ENCODE measurements around the gene GMPPB.
A peak's percentile ranks its signal among the peaks of the same experiment; 100 is the strongest.
"Not testable (repeated sequence)": the region's sequence is repeated elsewhere in the genome, so short reads cannot be mapped to it uniquely, and the experiment has no call there.

The GMPPB gene

DNA sequence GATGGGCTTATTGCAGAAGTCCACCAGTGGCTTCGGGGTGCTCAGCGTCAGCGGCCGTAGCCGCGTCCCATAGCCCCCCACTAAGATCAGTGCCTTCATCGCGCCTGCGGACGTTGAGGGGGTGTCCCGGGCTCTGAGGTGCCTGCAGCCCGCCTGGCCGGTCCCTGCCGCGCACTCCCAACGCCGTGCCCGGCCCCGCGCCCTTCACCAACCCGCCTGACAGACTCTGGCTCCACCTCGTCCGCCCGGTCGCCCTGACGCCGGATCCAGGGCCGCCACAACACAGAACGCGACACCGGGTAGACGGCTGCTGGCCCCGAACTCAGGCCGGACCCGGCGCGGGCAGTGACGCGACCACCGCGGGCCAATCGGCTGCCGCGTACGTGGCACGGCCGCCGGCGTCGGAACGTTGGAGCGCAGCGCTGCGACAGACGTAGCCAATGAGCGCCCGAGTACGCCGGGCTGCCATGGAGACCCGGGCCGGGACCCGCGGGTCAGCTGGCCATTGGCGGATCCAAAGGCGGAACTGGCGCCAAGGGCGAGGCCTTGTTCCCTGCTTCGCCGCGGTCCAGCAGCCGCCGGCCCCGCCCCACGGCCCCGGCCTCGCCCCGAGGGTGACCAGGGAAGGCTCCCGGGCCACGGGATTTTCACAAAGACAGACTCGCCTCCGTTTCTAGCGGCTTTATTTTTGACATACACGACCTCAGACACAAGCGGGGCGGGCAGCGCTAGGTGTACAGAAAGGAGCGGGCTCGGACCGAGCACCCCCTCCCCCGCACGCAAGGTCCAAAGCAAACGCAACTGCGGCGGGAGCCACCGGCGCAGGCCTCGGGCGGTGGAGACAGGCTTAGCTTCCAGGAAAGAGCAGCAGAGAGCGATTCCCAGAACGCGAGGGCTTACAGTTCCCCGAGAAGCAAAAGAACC is at the start of gene GMPPB:
Gene GMPPB (minus strand): TSS at position 324 of the 924 bp plus-strand sequence. CDS start 225 bp downstream, at position 99.
- peak; percentile 96 for DNase-seq

DNA sequence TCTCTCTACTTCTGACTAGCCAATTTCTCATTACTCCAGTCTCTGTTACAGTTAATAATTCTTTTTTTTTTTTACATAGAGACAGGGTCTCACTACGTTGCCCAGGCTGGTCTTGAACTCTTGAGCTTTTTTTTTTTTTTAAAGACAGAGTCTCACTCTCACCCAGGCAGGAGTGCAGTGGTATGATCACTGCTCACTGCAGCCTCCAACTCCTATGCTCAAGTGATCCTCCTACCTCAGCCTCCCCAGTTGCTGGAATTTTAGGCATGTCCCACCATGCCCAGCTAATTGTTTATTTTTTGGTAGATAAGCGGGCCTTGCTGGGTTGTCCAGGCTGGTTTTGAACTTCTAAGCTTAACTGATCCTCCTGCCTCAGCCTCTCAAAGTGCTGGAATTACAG is 49.0 kb upstream of the GMPPB start:
- DNase-seq: no peak

DNA sequence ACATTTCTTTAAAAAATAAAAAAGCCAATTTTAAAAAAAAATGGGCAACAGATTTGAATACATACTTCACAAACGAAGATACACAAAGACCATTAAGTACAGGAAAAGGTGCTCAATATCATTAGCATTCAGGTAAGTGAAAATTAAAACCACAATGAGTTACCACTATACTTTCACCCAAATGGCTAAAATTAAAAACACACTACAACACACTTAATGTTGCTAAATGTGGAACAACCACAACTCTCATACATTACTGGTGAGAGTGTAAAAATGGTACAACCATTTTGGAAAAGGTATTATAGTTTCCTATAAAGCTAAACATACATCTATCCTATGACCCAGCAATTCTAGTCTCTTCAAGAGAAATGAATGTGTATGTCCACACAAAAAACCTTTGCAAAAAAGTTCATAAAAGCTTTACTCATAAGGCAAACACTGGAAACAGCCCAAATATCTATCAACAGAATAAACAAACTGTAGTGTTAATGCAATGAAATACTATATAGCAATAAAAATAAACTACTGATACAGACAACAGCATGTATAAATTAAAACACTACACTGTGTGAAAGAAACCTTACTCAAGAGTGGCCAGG is 47.7 kb upstream of the GMPPB start:
- no peak for DNase-seq

DNA sequence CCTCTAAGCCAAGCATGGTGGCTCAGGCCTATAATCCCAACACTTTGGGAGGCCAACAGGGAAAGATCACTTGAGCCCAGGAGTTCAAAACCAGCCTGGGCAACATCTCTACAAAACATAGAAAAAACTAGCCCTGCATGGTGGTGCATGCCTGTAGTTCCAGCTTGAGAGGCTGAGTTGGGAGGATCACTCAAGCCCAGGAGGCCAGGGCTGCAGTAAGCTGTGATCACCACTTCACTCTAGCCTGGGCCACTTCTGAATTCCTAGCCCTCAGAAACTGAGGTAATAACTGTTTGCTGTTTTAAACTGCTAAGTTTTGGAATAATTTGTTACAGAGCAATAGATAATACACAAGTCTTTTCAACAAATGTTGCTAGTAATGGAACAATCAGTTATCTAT is 46.2 kb upstream of the GMPPB start:
- no peak for DNase-seq

DNA sequence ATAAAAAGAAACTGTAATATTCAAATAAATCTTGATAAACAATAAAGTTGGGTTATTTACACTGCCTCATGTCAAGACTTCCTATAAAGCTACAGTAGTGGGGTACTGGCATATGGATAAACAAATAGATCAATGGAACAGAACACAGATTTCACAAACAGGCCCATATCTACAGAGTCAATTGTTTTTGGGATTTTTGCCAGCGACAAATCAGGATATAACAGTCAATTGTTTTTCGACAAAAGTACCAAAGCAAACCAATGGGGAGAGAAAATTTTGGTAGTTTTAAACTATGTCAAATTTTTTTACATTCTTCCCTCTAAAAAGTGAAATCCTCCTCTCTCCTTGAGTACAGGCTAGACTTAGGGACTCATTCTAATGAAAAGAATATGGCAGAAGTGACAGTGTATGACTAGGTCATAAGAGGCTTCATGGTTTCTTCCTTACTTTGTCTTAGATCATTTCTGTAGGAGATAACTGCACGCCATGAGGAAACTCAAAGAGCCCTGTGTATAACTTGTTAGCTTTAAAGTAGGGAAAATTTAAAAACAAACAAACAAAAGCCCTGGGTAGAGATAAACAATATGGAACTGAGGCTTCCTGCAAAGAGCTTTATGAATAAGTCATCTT is 45.6 kb upstream of the GMPPB start:
- no peak for DNase-seq

DNA sequence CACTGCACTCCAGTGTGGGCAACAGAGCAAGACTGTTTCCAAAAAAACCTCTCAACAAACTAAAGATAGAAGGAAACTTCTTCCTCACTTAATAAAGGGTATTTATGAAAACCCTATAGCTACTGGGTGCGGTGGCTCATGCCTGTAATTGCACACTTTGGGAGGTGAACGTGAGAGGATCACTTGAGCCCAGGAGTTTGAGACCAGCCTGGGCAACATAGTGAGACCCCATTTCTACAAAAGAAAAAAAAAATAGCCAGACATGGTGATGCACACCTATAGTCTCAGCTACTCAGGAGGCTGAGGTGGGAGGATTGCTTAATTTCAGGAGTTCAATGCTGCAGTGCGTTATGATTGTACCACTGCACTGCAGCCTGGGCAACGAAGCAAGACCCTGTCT is 40.2 kb upstream of the GMPPB start:
- no peak for DNase-seq

DNA sequence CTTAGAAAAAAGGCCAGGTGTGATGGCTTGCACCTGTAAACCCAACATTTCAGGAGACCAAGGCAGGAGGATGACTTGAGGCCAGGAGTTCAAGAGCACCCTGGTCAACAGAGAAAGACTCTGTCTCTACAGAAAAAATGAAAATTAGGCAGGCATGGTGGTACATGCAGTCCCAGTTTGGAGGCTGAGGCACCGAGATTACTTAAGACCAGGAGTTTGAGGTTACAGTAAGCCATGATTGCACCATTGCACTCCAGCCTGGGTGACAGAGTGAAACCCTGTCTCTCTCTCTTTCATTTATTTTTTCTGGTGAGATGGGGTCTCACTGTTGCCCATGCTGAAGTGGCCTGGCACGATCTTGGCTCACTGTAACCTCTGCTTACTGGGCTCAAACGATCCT is 37.9 kb upstream of the GMPPB start:
- no peak for DNase-seq

DNA sequence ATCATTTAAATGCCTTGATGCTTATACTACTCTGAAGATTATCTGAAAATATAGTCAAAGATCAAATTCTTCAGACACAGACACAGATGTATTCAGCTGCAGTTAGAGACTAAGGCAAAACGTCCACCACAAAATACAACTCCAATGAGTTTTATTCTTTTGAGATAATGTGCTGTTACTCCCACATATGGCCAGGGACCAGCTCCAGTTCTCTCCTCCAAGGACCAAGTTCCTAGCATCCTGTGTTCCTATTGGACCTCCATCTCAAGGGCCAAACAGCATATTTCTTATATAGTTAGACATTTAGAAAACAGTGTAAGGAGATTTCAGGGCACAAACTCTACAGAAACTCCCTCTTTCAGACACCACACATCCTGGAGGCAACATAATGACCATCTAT is 35.5 kb upstream of the GMPPB start:
- DNase-seq: no peak

DNA sequence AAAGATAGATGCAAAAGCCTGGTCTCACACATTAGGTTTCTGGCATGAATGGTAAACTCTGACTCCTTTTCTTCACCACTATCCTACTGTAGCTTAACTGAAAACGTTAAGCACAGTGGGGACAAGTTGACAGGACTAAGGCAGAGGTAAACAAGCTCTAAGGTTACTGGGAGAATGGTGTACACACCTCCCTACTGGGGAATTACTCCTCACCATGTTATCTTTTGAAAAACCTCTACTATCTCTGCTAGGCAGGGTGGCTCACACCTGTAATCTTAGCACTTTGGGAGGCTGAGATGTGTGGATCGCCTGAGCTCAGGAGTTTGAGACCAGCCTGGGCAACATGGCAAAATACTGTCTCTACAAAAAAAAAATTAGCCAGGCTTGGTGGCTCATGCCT is 33.4 kb upstream of the GMPPB start:
- DNase-seq: no peak

DNA sequence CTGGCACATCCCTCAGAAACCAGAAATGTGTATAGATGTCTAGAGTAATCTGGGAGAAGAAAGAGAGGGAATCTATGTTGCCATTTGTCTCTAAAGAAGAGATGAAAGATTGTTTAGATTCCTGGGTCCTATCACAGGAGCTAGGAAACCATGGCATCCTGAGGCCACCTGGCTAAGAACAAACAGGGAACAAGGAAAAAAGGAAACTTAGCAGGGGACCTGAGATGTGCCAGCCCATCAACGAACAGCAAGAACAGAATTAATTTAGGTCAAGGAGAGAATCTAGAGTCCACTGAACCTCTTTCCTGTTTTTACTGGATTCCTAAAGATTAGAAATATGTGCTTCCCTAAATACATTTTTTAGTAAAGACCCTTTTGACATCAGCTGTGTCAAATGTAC is 32.3 kb upstream of the GMPPB start:
- DNase-seq: no peak

DNA sequence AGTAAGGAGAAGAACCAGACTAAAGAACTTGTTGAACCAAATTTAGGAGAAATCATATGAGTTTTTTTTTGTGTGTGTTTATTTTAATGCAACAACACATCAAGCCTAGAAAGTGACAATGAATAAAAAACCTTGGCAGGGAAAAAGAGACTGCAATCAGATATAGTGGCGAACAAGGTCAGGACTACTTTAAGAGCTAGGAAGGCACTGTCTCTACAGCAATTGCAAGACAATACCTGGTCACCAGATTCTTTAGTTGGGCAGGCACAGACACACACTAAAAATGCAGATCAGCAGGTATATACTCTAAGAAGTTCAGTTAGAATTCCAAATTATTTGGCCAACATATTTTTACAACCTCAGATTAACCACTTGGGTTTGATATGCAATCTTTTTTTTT is 30.8 kb upstream of the GMPPB start:
- no peak for DNase-seq

DNA sequence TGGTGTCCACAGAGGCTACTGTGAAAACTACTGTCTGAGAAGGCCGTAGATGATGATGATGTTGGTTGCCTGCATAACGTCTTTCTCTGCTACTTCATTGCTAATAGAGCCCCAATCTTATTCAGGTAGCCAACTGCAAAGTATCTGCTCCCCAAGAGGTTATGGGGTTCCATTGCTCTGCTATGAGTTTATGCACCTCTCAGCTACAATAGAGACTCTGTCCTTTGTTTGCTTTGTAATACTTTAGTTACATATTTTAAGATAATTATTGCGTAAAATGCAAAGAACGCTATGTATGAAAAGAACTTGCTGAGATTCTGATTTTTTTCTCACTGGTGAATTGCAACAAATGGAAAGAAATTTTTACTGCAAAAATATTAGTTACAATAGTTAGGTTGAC is 27.8 kb upstream of the GMPPB start:
- DNase-seq: no peak

DNA sequence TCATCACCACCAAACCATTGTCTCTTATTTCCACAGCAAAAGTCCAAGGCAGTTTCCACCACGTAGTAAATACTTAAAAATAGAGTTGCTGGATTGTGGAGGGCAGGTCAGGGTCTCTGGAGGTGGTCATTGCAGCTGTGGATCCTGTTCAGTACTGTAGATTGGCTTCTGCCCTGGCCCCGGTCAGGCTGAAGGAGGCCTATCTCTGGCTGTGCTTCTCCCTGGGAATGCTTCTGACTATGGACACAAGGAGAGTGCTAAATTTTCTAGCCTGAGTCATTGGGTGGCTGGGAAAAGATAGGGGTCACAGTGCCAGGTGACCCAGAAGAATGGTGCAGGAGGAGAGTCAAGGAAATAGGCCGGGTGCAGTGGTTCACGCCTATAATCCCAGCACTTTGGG is 26.3 kb upstream of the GMPPB start:
- no peak for DNase-seq

DNA sequence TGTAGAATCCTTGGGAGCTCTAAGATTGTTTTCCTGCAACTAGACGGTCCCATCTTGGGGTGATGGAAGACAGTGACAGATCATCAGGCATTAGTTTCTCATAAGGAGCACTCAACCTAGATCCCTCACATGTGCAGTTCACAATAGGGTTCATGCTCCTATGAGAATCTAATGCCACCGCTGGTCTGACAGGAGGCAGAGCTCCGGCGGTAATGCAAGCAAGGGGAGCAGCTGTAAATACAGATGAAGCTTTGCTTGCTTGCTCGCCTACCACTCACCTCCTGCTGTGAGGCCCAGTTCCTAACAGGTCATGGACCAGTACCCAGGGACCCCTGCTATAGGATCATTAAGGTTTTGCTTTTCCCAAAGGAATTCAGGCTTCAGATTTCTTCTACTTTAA is 25.1 kb upstream of the GMPPB start:
- not testable (repeated sequence) for DNase-seq

DNA sequence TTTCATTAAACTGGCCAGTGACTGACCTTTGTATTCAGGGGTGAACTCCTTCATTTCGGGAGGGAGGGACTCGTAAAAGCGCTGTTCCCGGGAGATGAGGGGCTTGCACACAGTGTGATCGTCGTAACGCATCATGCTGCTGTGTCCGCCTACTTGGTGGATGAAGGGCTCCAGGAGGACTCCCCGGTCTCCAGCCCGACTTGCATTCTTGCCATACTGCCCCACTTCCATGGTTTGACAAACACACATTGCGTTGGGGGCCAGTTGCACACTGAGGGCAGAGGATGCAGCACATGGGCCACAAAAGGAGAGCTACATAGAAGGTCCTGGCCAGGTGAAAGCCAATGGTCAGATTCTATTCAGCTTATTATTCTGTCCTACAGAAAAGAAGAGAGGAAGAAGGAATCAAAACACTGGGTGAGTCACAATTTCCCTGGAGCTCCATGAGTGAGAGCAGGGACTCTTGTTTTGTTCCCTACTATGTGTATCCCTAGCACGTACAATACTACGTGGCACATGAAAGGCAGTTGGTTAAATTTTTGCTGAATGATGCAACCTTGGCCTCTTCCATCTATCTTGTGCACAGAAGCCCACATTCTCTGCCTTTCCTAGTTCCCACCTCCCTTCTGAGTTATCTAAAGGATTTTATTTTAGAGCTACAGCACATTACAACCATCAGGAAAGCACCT is 24.2 kb upstream of the GMPPB start:
- no peak for DNase-seq

DNA sequence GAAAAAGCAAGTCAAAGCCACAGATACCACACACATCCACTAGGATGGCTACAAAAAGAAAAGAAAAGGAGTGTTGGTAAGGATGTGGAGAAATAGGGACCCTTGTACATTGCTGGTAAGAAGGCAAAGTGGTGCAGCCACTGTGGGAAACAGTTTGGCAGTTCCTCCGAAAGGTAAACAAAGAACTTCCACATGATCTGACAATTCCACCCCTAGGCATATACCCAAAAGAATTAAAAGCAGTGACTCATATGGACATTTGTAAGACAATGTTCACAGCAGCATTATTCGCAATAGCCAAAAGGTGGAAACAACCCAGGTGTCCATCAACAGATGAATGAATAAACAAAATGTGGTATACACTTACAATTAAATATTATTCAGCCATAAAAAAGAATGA is 22.2 kb upstream of the GMPPB start:
- DNase-seq: no peak

DNA sequence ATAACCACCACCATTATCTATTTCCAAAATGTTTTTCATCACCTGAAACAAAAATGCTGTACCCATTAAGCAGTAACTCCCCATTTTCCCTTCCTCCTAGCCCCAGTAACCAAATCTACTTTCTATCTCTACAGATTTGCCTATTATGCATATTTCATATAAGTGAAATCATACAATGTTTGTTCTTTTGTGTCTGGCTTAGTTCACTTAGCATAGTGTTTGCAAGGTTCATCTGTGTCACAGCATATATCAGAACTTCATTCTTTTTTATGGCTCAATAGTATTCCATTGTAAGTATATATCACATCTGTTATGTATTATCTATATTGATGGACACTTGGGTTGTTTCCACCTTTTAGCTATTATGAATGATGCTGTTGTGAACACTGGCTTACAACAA is 16.7 kb upstream of the GMPPB start:
- no peak for DNase-seq

DNA sequence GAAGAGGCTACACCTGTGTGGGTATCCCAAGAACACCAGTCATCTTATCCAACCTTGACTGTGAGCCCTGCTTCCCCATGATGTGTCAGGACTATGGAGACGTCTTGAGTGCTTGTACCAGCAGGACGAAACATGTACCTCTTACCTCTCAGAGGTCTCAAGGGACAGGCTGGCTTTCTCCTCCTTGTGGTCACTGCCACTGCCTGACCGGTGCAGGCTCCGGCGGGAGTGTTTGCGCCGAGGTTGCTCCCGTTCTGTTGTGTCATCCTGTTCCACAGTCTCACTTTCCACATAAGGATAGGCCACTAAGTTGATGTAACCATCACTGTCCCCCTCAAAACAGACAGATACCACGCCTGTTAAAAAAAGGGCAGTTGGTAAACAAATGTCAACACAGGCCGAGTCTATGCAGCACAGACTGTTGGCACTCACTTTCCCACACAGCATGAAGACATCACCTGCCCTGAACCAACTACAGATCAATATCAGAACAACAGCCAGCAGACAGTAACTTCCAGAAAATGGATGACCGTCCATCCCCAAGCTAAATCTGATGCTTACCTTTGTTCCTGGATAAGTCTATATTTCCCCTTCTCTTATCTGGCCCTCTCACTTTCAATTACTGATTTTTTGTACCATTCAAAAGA is 14.4 kb upstream of the GMPPB start:
- DNase-seq: no peak

DNA sequence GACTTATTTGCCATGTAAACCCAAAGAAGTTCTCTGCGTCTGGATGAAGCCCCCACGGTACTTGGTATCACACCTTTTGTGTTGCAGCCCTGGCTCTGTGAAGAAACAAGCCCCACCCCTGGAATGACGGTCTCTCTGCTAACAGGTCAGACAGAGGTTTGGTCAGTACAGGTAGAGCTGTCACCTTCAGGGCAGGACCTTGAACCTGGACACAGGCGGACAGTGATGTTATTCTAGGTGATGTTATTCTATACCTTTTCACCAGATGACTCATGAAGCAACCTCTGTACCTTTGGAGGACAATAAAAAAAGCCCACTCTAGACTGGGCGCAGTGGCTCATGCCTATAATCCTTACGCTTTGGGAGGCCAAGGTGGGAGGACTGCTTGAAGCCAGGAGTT is 11.0 kb upstream of the GMPPB start:
- no peak for DNase-seq

DNA sequence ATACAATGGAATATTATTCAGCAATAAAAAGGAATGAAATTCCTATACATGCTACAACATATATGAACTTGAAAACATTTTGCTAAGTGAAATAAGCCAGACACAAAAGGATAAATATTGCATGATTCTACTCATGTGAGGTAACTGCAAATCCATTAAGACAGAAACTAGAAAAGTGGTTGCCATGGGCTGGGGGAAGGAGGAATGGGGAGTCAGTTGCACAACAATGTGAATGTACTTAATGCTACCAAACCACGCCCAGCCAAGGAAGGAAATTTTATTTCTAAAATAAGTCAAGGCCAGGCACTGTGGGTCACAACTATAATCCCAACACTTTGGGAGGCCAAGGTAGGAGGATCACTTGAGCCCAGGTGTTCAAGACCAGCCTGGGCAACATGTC is 9.8 kb upstream of the GMPPB start:
- no peak for DNase-seq

DNA sequence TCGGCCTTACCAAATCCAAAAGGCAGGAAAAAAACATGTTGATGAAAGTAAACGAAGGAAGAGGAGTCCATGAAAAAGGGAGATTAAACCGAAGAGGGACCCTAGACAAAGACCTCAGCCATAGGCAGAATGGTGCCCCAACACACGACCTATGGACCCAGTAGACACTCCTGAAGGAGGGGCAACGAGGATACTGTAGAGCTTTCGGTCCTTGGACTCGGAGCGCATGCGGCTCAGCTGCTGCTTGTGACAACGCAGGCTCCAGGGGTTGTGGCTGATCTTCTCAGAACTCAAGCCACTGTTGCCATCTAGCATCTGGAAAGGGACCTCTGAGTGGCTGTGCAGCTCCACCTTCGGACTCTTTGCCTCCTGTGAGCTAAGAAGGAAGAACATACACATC is 8.8 kb upstream of the GMPPB start:
- no peak for DNase-seq

DNA sequence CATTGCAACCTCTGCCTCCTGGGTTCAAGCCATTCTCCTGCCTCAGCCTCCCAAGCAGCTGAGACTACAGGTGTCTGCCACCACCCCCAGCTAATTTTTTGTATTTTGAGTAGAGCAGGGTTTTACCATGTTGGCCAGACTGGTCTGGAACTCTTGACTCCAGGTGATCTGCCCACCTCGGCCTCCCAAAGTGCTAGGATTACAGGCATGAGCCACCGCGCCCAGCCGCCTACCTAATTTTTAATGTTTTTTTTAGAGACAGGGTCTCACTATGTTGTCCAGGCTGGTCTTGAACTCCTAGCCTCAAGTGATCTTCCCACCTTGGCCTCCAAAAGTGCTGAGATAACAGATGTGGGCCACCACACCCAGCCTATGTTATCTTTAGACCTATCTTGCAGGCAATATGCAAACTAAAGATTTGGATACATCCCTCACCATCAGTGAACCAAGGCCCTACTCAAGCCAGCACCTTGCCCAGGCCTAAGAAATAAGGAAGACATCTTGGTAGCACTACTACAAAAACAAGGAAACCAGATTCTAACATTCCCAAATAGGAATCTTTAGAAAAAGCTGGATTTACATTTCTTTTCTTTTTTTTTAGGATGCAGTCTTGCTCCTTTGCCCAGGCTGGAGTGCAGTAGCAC is 6.3 kb upstream of the GMPPB start:
- peak; percentile 61 for DNase-seq
